ENCODE measurements around the gene TRIM29. TPM values are rescaled to one million over a fixed set of nuclear protein-coding genes. Genes with fewer than 3 reads are reported as not detected.

The TRIM29 gene
- total RNA-seq, 5 donors from 2014 or later (not counting 1 experiment from before 2014, with no cell fraction given) = not detected

DNA sequence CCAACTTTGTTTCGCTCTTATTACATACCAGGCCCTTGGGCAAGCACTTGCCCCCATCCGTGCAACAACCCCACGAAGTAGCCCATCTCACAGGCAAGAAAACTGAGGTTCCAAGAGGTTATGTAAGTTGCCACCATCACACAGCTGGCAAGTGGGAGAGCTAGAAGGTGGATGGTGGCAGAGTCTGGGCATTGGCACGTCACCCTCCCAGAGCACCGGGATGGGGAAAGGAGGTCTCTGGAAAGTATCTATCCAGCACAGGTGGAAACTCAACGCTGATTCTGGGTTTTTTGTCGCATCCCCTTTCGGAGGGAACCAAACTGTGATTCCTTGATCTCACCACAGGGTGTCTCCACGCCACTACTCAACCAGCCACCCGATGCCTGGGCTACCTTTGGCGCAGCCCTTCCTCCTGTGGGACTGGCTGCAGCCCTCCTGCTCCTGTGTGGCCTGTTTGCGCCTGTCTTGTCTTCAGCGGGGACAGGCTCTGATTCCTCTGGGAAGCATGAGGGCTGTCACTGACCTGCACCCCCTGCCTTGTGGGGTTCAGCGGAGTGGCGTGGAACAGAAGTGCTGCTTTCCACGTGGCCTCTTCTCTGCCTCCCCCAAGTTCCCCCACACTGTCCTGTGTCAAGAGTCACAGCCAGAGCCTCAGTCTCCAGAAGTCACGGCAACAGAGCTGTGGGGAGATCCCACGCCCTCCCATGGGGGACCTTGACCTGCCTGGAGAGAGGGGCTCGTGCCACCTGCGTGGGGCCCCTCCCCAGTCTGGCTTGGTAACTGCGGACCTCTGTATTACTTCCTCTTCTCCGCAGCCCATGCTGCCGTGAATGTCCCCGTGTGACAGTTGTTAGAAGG, 34.4 kb upstream of the TRIM29 start:
- Mint-ChIP-seq H3K27ac (no peak overlapping the region), H3K4me1 (peaks cover 4 to 9% (median 5%) of the 10 kb centered on the region in 3 donors), H3K4me3 (peak overlapping the region in 1 of 3 donors; percentile 24), H3K27me3 (peaks cover 49 to 70% of the 10 kb centered on the region in 2 donors), H3K36me3 (no peaks in the 10 kb centered on the region), H3K9me3 (no peaks in the 10 kb centered on the region)
- Histone ChIP-seq H3K27ac (ENCODE audit: low read length) (no peak overlapping the region), H3K4me1 (ENCODE audit: control insufficient read depth in 1 of 2, extremely low read depth in 1 of 2, insufficient read depth in 2 of 2, low read length in 2 of 2) (peaks cover 0 to 20% of the 10 kb centered on the region in 2 experiments), H3K36me3 (ENCODE audit: control insufficient read depth in 2 of 2, extremely low read depth in 1 of 2, insufficient read depth in 1 of 2, low read length in 1 of 2) (no peaks in the 10 kb centered on the region), H3K4me3 (ENCODE audit: control insufficient read depth in 1 of 2, extremely low read depth in 1 of 2, low read length in 1 of 2) (no peak overlapping the region), H3K27me3 (replicated peaks in 1 of 2; ENCODE audit: control insufficient read depth in 2 of 2, extremely low read depth in 1 of 2, insufficient read depth in 2 of 2, low read length in 1 of 2) (peaks cover 4 to 66% of the 10 kb centered on the region in 2 experiments), H3K9me3 (no peaks in the 10 kb centered on the region)
- CTCF ChIA-PET = interaction anchor here in 1 of 2 donors (0.6 to 1.9 kb wide), 2 partner anchors 21 to 59 kb away, joined by 3 to 10 read pairs; no protein-coding TSS in a partner anchor
- DNase-seq (peak in 28 of 35 experiments; percentile 7 to 57 (median 26)), ATAC-seq (replicated peaks in 1 of 4) (peak; percentile 24 to 55 (median 42))
- POLR2A ChIA-PET = no interaction called here
- 4% methylated on average over 15 of the region's 24 CpGs for WGBS (ENCODE audit: insufficient coverage)

DNA sequence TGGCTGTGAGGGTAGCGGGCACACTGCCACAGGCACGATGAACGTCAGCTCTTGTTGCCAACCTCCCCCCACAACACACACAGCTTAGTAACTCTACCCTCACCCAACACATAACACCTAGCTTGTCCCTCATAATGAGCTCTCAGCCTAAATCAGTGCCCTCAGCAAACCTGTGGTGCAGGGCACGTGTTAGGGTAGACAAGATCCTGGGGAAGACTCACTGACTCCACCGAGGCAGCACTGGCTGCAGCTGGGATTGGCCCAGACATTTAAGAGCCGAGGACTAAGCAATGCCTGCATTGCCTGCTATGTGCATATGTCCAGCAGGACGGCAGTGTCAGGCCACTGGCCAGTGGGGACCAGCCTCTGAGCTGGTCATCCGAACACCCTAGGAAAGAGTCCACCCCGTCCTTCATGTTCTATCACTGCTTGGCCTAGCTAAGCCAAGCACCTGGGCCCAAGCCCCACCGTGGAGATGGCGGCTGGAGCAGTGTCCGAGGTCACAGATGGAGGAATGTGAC, 32.9 kb upstream of the TRIM29 start:
- 81% methylated on average over 10 of the region's 12 CpGs for WGBS (ENCODE audit: insufficient coverage)
- ChIA-PET CTCF (interaction anchor here (0.6 to 1.9 kb wide), 2 partner anchors 60 to 654 kb away, joined by 7 to 10 read pairs; no protein-coding TSS in a partner anchor), POLR2A (no interaction called here)
- H3K4me1 Mint-ChIP-seq = peaks cover 4 to 9% (median 5%) of the 10 kb centered on the region in 3 donors
- Histone ChIP-seq H3K36me3 (ENCODE audit: control insufficient read depth in 2 of 2, extremely low read depth in 1 of 2, insufficient read depth in 1 of 2, low read length in 1 of 2) (no peaks in the 10 kb centered on the region), H3K4me1 (ENCODE audit: control insufficient read depth in 1 of 2, extremely low read depth in 1 of 2, insufficient read depth in 2 of 2, low read length in 2 of 2) (peaks cover 0 to 20% of the 10 kb centered on the region in 2 experiments), H3K9me3 (no peaks in the 10 kb centered on the region), H3K27me3 (replicated peaks in 1 of 2; ENCODE audit: control insufficient read depth in 2 of 2, extremely low read depth in 1 of 2, insufficient read depth in 2 of 2, low read length in 1 of 2) (peaks cover 12 to 65% of the 10 kb centered on the region in 2 experiments), H3K4me3 (ENCODE audit: control insufficient read depth in 1 of 2, extremely low read depth in 1 of 2, low read length in 1 of 2) (no peak overlapping the region), H3K27ac (ENCODE audit: low read length) (no peak overlapping the region)
- DNase-seq (peak in 1 of 35 experiments; percentile 20), ATAC-seq (replicated peaks in 1 of 4) (no peak)
- peak overlapping the region in 2 of 3 donors; percentile 9 to 75 for H3K4me3 Mint-ChIP-seq
- no peaks in the 10 kb centered on the region for H3K36me3 Mint-ChIP-seq
- peaks cover 0 to 5% (median 1%) of the 10 kb centered on the region in 3 donors for H3K9me3 Mint-ChIP-seq
- peaks cover 60 to 83% of the 10 kb centered on the region in 2 donors for H3K27me3 Mint-ChIP-seq
- no peak overlapping the region for H3K27ac Mint-ChIP-seq

DNA sequence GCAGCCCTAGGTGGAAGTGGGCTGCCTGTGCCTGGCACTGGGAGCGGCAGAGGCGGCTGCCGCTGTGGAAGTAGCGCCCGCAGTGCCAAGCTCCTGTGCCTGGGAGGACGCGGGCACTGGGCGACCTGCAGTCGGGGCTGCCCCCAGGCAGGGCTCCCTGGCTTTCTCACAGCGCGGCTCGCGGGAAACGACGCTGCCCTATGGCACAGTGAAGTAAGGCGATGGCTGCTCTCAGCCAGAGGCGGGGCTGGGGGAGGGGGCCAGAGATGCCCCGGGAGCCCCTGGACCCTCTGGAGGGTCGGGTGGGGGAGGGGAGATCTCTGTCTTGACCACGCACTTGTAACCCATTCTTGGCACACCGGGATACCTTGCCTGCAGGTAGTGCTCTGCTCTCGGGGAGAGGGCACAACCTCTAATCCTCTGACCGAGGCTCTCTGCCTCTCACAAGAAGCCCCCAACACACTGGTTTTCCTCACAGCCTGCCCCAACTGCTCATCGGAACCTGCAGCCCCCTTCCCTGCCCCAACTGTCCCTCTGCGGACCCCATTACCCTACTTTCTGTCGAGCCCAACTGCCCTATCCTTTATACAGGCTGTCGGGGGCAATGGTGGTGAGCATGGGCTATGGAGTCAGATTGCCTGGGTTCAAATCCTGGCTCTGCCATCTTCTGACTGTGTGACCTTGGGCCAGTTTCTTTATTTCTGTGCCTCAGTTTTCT, 32.2 kb upstream of the TRIM29 start:
- Histone ChIP-seq H3K36me3 (ENCODE audit: control insufficient read depth in 2 of 2, extremely low read depth in 1 of 2, insufficient read depth in 1 of 2, low read length in 1 of 2) (no peaks in the 10 kb centered on the region), H3K27ac (ENCODE audit: low read length) (no peak overlapping the region), H3K27me3 (replicated peaks in 1 of 2; ENCODE audit: control insufficient read depth in 2 of 2, extremely low read depth in 1 of 2, insufficient read depth in 2 of 2, low read length in 1 of 2) (peaks cover 12 to 65% of the 10 kb centered on the region in 2 experiments), H3K9me3 (no peaks in the 10 kb centered on the region), H3K4me3 (ENCODE audit: control insufficient read depth in 1 of 2, extremely low read depth in 1 of 2, low read length in 1 of 2) (no peak overlapping the region), H3K4me1 (ENCODE audit: control insufficient read depth in 1 of 2, extremely low read depth in 1 of 2, insufficient read depth in 2 of 2, low read length in 2 of 2) (peaks cover 0 to 20% of the 10 kb centered on the region in 2 experiments)
- 38% methylated on average over 19 of the region's 27 CpGs for WGBS (ENCODE audit: insufficient coverage)
- ChIA-PET CTCF (interaction anchor here (0.6 to 1.9 kb wide), 3 partner anchors 61 to 654 kb away, joined by 3 to 10 read pairs (median 7); no protein-coding TSS in a partner anchor), POLR2A (no interaction called here)
- Mint-ChIP-seq H3K4me3 (peak overlapping the region in 2 of 3 donors; percentile 9 to 75), H3K9me3 (peaks cover 0 to 12% (median 8%) of the 10 kb centered on the region in 3 donors), H3K36me3 (no peaks in the 10 kb centered on the region), H3K4me1 (peaks cover 4 to 9% (median 5%) of the 10 kb centered on the region in 3 donors), H3K27me3 (peaks cover 65 to 84% of the 10 kb centered on the region in 2 donors), H3K27ac (no peak overlapping the region)
- ATAC-seq (replicated peaks in 1 of 4) = no peak
- DNase-seq = peak in 1 of 35 experiments; percentile 13

DNA sequence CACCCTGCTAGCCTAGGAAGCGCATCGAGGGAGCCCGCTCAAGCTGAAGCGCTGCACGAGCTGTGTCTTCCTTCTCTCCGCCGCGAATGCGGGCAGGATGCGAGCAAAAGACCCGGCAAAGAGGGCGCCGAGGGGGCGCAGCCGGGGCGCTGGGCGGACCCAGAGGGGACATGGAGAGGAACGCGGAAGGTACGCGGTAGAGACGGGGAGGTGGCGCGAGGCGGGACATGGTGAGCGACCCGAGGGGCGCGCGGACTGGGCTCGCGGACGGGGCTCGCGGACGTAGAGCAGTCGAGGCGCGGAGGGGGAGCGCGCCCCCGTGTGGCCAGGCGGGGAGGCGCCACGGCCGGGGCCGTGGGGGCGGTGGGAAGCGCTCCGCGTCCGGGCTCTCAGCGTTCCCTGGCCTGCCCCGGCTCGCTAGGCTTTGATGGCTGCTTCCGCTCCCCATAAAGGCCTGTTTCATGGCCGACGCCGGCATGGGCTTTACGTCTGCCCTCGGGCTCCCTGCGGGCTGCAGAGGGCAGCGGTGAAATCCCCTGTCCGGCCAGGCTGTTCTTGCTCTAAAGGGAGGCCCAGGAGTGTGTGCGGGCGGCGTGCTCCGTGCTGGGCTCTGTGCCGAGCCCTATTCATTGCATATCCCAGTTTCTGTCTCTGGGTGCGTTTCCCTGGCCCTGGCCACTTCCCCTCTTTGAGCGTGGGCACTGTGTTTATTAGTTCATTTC, 31.2 kb upstream of the TRIM29 start:
- DNase-seq (peak in 33 of 35 experiments; percentile 7 to 65 (median 35)), ATAC-seq (replicated peaks in 1 of 4) (peak; percentile 77 to 85 (median 82))
- peaks cover 4 to 9% (median 5%) of the 10 kb centered on the region in 3 donors for H3K4me1 Mint-ChIP-seq
- H3K4me3 Mint-ChIP-seq = peak overlapping the region; percentile 55 to 75 (median 75)
- H3K27me3 ChIP-seq (replicated peaks in 1 of 2; ENCODE audit: control insufficient read depth in 2 of 2, extremely low read depth in 1 of 2, insufficient read depth in 2 of 2, low read length in 1 of 2) = peaks cover 12 to 65% of the 10 kb centered on the region in 2 experiments
- peak overlapping the region; percentile 10 to 34 for H3K4me3 ChIP-seq (ENCODE audit: control insufficient read depth in 1 of 2, extremely low read depth in 1 of 2, low read length in 1 of 2)
- H3K9me3 Mint-ChIP-seq = peaks cover 0 to 18% (median 13%) of the 10 kb centered on the region in 3 donors
- H3K36me3 Mint-ChIP-seq = no peaks in the 10 kb centered on the region
- H3K27ac ChIP-seq (ENCODE audit: low read length) = no peak overlapping the region
- peaks cover 62 to 83% of the 10 kb centered on the region in 2 donors for H3K27me3 Mint-ChIP-seq
- ChIA-PET POLR2A (no interaction called here), CTCF (interaction anchor here (0.6 to 1.4 kb wide), 5 partner anchors 9 to 134 kb away, joined by 3 to 5 read pairs (median 3); no protein-coding TSS in a partner anchor)
- 2% methylated on average over 69 of the region's 71 CpGs for WGBS (ENCODE audit: insufficient coverage)
- H3K36me3 ChIP-seq (ENCODE audit: control insufficient read depth in 2 of 2, extremely low read depth in 1 of 2, insufficient read depth in 1 of 2, low read length in 1 of 2) = no peaks in the 10 kb centered on the region
- H3K9me3 ChIP-seq = no peaks in the 10 kb centered on the region
- peaks cover 0 to 20% of the 10 kb centered on the region in 2 experiments for H3K4me1 ChIP-seq (ENCODE audit: control insufficient read depth in 1 of 2, extremely low read depth in 1 of 2, insufficient read depth in 2 of 2, low read length in 2 of 2)
- H3K27ac Mint-ChIP-seq = no peak overlapping the region

DNA sequence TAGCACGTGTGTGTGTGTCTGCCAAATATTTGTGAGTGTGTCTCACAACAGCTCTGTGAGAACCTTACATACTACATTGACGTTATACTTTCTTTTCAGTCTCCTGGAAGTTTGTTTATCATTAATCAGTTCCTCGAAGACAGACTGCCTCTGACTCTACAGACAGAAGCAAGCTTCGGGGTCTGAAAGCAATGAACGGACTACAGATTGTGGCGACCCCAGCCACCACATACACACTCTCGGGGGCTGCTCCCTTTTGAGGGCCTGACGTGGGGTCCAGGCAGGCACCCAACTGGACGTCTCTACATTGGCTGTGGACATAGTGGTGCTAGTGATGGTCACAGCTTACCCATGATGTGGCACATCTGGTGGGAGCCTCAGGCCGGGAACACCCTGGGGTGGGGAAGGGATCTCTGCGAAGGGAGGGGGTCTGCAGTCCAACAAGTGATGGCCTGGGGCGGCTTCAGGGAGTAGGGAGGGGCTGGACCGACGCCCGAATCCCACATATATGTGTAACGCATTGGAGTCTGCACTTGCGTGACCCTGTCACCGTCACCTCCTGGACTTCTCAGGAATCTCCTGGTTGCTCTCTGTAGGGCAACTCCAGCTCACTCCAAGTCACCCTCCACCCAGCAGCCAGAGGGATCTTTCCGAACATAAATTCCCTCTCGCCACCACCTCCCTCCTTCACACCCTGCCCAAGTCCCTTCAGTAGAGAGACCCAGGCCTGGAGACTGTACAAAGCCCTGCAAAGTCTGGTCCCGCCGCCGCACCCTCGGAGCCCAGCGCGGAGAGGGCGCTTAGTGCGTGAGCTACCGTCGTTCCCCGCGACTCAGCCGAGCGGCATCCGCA, 30.4 kb upstream of the TRIM29 start:
- Mint-ChIP-seq H3K4me3 (peak overlapping the region; percentile 55 to 75 (median 75)), H3K4me1 (peaks cover 4 to 9% (median 5%) of the 10 kb centered on the region in 3 donors), H3K27me3 (peaks cover 65 to 80% of the 10 kb centered on the region in 2 donors), H3K27ac (no peak overlapping the region), H3K9me3 (peaks cover 0 to 18% (median 13%) of the 10 kb centered on the region in 3 donors), H3K36me3 (no peaks in the 10 kb centered on the region)
- 35% methylated on average over 31 of the region's 35 CpGs for WGBS (ENCODE audit: insufficient coverage)
- ATAC-seq (replicated peaks in 1 of 4) (no peak), DNase-seq (peak in 1 of 35 experiments; percentile 17)
- H3K27ac ChIP-seq (ENCODE audit: low read length) = no peak overlapping the region
- H3K36me3 ChIP-seq (ENCODE audit: control insufficient read depth in 2 of 2, extremely low read depth in 1 of 2, insufficient read depth in 1 of 2, low read length in 1 of 2) = no peaks in the 10 kb centered on the region
- peaks cover 0 to 20% of the 10 kb centered on the region in 2 experiments for H3K4me1 ChIP-seq (ENCODE audit: control insufficient read depth in 1 of 2, extremely low read depth in 1 of 2, insufficient read depth in 2 of 2, low read length in 2 of 2)
- POLR2A ChIA-PET = no interaction called here
- H3K27me3 ChIP-seq (replicated peaks in 1 of 2; ENCODE audit: control insufficient read depth in 2 of 2, extremely low read depth in 1 of 2, insufficient read depth in 2 of 2, low read length in 1 of 2) = peaks cover 12 to 60% of the 10 kb centered on the region in 2 experiments
- no peaks in the 10 kb centered on the region for H3K9me3 ChIP-seq
- CTCF ChIA-PET = interaction anchor here (0.6 to 1.4 kb wide), 5 partner anchors 8 to 135 kb away, joined by 3 to 5 read pairs (median 3); no protein-coding TSS in a partner anchor
- peak overlapping the region; percentile 10 to 34 for H3K4me3 ChIP-seq (ENCODE audit: control insufficient read depth in 1 of 2, extremely low read depth in 1 of 2, low read length in 1 of 2)
